Calu3 (cell line): ENCODE measurements around the gene PRUNE1. TPM values are rescaled to one million over a fixed set of nuclear protein-coding genes. Genes with fewer than 3 reads are reported as not detected.

Source experiments
- BruUV-seq: library from RNA; stranded (reverse); fragments of 400-500 nt; replicated peaks from 2 replicates; lab custom pipeline; 2021; lab: Mats Ljungman, UMichigan
- CTCF ChIA-PET: fragments of 300-600 bp; sonication (Branson Sonifier 250); formaldehyde crosslinking; loops from one replicate; lab custom pipeline; 2022; ENCODE audit warnings: antibody characterized with exemption; lab: Charles Lee
- DNase-seq: peaks from one replicate; pipeline ENCODE4 v3.0.0; 2022
- H3K27ac Mint-ChIP-seq: one replicate; pipeline ENCODE4 v1.8.0; 2022; ENCODE audit warnings: mixed read lengths; ENCODE audit not compliant: unreplicated experiment
- H3K27me3 Mint-ChIP-seq: one replicate; pipeline ENCODE4 v1.8.0; 2022; ENCODE audit warnings: mixed read lengths; ENCODE audit not compliant: unreplicated experiment
- H3K36me3 Mint-ChIP-seq: one replicate; pipeline ENCODE4 v1.8.0; 2022; ENCODE audit warnings: mild to moderate bottlenecking, moderate library complexity, mixed read lengths; ENCODE audit not compliant: insufficient read depth, unreplicated experiment
- H3K4me1 Mint-ChIP-seq: one replicate; pipeline ENCODE4 v1.8.0; 2022; ENCODE audit warnings: mild to moderate bottlenecking, low read depth, mixed read lengths; ENCODE audit not compliant: unreplicated experiment
- H3K4me3 Mint-ChIP-seq: one replicate; pipeline ENCODE4 v1.8.0; 2022; ENCODE audit warnings: mild to moderate bottlenecking, low read depth, moderate library complexity, mixed read lengths; ENCODE audit not compliant: unreplicated experiment
- H3K9me3 Mint-ChIP-seq: one replicate; pipeline ENCODE4 v1.8.0; 2022; ENCODE audit warnings: low read depth, mixed read lengths; ENCODE audit not compliant: unreplicated experiment
- intact Hi-C: fragments of 100-400 bp; cut with micrococcal nuclease; formaldehyde crosslinking; loops from one replicate; pipeline ENCODE4 v1.10.0; 2022; ENCODE audit not compliant: unreplicated experiment
- total RNA-seq: library from RNA; stranded (reverse); gene quantifications from 2 replicates; pipeline ENCODE4 v1.2.3, GENCODE V29; 2022
- TF ChIP-seq, protein P1 (sequence below): fragments of 200-600 bp; IDR thresholded peaks from one replicate; pipeline ENCODE4 v1.8.0; 2022; ENCODE audit warnings: antibody characterized with exemption; ENCODE audit not compliant: unreplicated experiment

PRUNE1 gene
- total RNA-seq, 1 experiment from 2014 or later, result 15.9 TPM

DNA sequence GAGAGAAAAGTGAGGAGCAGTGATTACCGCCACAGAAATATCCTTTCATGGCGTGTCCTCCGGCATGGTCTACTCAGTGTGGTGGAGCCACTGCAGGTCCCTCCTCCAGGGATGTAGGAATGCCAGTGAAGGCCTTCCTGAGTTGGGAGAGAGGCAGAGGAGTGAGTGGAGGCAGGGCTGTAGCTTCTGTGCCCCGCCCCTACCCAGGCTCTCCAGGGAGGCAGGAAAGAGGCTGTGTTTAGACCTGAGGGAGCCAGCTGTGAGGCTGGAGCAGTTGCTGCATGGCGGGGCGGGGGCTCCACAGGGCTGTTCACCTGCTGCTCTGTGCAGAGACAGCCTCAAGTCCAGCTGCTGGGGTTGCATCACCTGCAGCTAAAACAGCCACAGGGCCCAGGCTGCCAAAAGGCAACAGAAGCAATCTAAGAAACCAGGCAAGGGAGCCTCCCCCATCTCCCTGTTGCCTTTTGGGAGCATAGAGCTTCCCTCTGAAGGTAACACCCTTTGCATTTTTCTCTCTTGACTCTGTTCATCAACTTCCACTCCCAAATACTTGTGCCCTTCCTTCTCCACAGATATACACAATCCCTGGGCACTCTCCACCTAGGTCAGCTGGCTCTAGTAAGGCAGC is 27.0 kb upstream of the PRUNE1 start:
- Mint-ChIP-seq H3K4me3 (peak overlapping the region; percentile 60), H3K4me1 (peaks cover 69% of the 10 kb centered on the region), H3K27me3 (no peaks in the 10 kb centered on the region), H3K9me3 (no peaks in the 10 kb centered on the region), H3K27ac (peak overlapping the region; percentile 90), H3K36me3 (peaks cover 13% of the 10 kb centered on the region)
- peak; percentile 79 for DNase-seq
- intact Hi-C loops, result no loop called here
- no TSS peak for BruUV-seq
- CTCF ChIA-PET, result interaction anchor here (0.6 to 2.3 kb wide), 10 partner anchors 7 to 426 kb away, joined by 3 to 32 read pairs (median 4); partner anchors contain the start of genes GOLPH3L, MINDY1 and SETDB1
- TF ChIP-seq, protein P1, sequence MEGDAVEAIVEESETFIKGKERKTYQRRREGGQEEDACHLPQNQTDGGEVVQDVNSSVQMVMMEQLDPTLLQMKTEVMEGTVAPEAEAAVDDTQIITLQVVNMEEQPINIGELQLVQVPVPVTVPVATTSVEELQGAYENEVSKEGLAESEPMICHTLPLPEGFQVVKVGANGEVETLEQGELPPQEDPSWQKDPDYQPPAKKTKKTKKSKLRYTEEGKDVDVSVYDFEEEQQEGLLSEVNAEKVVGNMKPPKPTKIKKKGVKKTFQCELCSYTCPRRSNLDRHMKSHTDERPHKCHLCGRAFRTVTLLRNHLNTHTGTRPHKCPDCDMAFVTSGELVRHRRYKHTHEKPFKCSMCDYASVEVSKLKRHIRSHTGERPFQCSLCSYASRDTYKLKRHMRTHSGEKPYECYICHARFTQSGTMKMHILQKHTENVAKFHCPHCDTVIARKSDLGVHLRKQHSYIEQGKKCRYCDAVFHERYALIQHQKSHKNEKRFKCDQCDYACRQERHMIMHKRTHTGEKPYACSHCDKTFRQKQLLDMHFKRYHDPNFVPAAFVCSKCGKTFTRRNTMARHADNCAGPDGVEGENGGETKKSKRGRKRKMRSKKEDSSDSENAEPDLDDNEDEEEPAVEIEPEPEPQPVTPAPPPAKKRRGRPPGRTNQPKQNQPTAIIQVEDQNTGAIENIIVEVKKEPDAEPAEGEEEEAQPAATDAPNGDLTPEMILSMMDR, result no peak

DNA sequence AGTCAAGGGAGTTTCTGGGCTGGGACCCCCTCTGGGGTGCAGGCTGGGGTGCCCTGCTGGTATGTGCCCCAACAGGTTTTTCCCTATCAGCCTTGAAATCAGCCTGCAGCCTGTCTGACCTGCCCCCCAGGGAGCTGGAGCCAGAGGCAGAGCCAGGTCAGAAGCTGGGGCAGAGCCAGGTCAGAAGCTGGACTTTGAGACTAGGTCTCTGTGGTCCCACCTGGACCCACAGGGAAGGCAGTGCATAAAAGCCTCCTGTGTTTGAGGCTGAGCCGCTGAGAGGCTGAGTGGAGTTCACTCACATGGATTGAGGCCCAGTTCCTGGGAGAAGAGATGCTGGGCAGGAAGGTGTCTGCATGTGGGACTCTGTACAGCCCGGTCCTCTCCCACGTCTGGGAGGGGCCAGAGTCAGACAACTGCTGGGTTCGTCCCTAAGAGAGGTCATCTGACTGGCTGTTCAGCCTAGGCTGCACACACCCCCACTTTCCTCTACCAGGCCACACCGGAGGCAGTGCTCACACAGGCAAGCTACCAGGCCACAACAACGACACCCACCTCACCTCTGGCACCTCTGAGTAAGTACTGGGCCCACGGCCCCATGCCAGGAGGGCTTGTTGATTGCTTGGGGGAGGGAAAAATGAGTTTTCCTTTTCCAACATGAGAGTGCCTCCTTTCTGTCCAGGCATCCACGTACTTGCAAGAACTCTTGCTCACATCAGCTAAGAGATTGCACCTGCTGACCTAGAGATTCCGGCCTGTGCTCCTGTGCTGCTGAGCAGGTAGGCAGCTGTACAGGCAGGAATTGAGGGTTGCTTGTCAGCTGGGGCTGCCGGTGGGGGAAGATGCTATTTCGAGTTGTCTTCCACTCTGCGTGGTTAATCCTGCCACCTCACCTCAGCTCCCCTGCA is 26.2 kb upstream of the PRUNE1 start, which contains the start of gene ANXA9:
Gene ANXA9, plus strand, starts transcription at position 488 of the 908 bp plus-strand sequence. CDS start 814 bp downstream, outside the sequence.
- Mint-ChIP-seq H3K36me3 (peaks cover 12% of the 10 kb centered on the region), H3K4me3 (peak within 1 kb of the TSS; percentile 60), H3K27me3 (no peaks in the 10 kb centered on the region), H3K4me1 (peaks cover 62% of the 10 kb centered on the region), H3K9me3 (no peaks in the 10 kb centered on the region), H3K27ac (peak within 1 kb of the TSS; percentile 90)
- no TSS peak for BruUV-seq
- CTCF ChIA-PET, result interaction anchor here (0.5 to 2.3 kb wide), 9 partner anchors 14 to 285 kb away, joined by 3 to 32 read pairs (median 4); partner anchors contain the start of genes GOLPH3L, MINDY1 and SETDB1
- intact Hi-C loops, result no loop called here
- TF ChIP-seq, protein P1, result no peak
- peak; percentile 73 for DNase-seq

DNA sequence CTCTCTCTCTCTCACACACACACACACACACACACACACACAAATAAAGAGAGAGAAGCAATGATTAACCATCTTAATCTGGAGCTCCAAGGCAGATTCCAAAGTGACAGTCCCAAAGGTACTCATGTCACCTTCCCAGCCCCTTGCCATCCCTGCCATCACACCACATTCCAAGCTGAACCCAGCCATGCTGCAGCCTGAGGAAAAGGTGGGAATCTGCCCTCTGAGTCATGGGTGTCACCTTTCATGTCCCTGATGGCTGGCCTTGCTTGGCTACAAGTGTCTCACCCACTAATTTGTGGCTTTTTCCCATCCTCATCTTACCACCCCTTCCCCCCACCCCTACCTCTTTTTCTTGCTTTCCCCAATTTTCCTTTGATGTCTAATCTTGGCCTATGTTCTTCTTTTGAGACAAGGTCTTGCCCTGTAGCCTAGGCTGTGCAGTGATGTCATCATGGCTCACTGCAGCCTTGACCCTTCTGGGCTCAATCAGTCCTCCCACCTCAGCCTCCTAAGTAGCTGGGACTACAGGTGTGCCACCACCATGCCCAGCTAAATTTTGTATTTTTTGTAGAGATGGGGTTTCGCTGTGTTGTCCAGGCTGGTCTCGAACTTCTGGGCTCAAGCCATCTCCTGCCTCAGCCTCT is 22.9 kb upstream of the PRUNE1 start:
- Mint-ChIP-seq H3K27ac (no peak overlapping the region), H3K4me1 (peaks cover 54% of the 10 kb centered on the region), H3K27me3 (no peaks in the 10 kb centered on the region), H3K4me3 (no peak overlapping the region), H3K9me3 (no peaks in the 10 kb centered on the region), H3K36me3 (peaks cover 16% of the 10 kb centered on the region)
- intact Hi-C loops, result no loop called here
- CTCF ChIA-PET, result interaction anchor here (0.6 to 1.7 kb wide), 4 partner anchors 9 to 760 kb away, joined by 3 to 4 read pairs (median 4); partner anchors contain the start of gene MINDY1
- TSS peak; percentile 11 for BruUV-seq
- DNase-seq, result no peak
- TF ChIP-seq, protein P1, result no peak

DNA sequence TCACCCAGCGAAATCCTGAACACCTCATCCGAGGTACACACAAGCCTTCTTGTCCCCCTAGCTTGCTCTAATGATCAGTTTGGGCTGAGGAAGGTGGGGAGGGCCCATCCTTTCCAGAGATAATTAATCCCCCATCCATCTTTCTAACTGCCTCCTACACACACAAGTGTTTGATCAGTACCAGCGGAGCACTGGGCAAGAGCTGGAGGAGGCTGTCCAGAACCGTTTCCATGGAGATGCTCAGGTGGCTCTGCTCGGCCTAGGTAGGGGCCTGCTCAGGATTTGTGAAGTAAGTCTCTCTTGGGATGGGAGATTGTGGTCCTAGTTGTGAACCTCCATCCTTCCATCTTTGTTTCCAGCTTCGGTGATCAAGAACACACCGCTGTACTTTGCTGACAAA is 20.3 kb upstream of the PRUNE1 start:
- intact Hi-C loops, result no loop called here
- TF ChIP-seq, protein P1, result no peak
- H3K36me3 Mint-ChIP-seq, result peaks cover 10% of the 10 kb centered on the region
- CTCF ChIA-PET, result no interaction called here
- H3K4me1 Mint-ChIP-seq, result peaks cover 33% of the 10 kb centered on the region
- no TSS peak for BruUV-seq
- DNase-seq, result no peak
- no peaks in the 10 kb centered on the region for H3K9me3 Mint-ChIP-seq
- no peak overlapping the region for H3K27ac Mint-ChIP-seq
- no peak overlapping the region for H3K4me3 Mint-ChIP-seq
- no peaks in the 10 kb centered on the region for H3K27me3 Mint-ChIP-seq
